HG02973 (cell line): ENCODE results near the gene SAFB.

ENCODE experiments used
- ATAC-seq: cut with Tn5 transposase; IDR thresholded peaks from one replicate; pipeline ENCODE4 v1.9.1; 2021; ENCODE audit warnings: moderate library complexity; ENCODE audit not compliant: unreplicated experiment

The SAFB gene

DNA sequence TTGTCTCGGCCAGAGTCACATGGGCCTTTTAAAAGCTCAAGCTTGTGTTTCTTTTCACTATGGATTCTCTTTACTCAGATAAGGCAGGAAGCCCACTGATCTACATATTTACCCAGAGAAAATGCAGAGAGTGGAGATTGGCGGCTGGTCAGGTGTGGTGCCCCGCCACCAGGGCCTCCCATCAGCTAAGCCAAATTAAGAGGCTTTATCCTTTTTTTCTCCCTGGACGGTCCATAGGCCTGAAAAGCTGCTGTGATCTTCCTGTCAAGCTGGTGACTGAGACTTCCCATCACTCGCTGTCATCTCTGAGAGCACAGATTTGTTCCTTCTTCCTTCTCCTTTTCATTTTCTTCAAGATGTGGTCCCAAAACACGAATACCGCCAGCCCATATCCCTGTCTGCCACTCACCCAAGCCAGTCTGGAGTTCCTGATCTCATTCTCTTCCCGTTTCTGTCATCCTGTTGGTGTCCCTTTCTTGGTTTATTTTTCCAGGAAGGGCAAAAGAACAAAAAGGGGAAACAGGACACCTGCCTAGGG, 1.9 kb downstream of the SAFB start:
- ATAC-seq, result no peak

DNA sequence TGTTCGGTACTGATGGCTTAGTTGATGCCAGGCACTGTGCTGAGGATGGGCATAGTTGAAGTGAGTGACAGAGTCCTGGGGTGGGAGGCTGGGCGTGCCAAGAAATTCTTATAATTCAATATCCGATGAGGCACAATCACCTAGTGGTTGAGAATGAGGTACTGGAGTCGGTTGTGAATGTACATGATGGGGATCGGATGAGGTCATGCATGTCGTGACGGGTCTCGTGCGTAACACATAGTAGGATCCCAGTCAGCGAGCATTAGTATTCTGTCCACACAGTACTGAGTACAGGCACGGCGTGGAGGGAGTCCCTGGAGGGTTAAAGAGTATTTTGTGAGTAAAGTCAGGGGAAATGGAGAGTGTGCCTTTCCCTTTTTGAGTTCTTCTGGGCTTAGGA, 2.8 kb downstream of the SAFB start:
- ATAC-seq, result no peak

DNA sequence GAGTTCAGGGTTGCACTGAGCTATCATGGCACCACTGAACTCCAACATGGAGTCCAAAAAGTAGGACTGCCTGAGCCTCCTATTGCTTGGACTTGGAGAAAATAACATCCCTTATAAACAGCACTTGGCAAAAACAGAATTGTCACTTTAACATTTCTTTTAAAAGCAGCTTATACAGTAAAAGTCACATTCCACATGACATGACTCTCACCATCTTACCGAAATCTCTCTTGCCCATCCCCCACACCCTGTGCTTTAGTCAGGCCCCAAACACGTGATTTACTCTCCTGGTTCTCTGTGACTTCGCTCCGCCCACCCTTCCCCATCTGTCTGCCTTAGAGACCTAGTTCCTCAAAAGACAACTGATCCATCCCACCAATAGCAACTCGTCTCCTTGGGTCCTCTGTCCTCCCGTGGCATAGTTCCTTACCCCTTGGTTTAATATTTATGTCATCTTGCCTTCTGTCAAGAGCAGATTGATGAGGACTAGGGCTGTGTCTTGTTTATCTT, 4.6 kb downstream of the SAFB start:
- no peak for ATAC-seq

DNA sequence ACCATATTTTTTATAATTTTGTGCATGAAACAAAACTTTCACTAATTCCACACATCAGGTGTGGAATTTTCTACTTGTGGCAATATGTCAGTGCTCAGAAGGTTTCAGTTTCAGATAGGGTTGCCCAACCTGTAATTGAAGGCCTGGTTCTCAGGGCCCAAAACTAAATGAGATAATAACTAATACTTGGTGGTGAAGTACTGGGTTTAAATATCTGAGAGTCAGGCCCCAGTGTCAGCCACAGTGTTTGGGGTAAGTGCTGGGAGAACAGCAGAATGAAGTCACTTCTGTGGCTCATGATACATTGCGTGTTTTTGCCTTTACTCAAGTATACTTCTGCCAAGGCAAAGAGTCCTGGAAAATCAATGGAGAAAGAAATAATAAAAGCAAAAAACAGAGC, 5.6 kb downstream of the SAFB start:
- ATAC-seq, result no peak

DNA sequence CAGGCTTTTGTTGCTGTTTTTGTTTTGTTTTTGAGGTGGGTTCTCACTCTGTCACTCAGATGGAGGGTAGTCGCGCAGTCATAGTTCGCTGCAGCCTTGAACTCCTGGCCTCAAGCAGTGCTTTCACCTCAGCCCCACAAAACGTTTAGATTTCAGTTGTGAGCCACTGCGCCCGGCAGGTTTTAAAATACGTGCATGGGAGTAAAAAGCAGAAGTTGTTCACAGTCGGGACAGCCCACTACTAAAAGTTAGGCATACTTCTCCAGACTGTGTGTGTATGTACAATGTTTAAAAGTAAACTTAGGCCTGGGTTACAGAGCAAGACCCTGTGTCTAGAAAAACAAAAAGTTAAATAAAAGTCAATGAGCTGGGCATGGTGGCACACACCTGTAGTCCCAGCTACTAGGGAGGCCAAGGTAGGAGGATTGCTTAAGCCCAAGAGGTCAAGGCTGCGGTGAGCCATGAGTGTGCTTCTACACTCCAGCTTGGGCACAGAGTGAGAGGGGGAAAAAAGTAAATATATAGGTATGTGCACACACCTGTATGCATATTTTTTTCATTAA, 6.1 kb downstream of the SAFB start:
- ATAC-seq, result no peak

DNA sequence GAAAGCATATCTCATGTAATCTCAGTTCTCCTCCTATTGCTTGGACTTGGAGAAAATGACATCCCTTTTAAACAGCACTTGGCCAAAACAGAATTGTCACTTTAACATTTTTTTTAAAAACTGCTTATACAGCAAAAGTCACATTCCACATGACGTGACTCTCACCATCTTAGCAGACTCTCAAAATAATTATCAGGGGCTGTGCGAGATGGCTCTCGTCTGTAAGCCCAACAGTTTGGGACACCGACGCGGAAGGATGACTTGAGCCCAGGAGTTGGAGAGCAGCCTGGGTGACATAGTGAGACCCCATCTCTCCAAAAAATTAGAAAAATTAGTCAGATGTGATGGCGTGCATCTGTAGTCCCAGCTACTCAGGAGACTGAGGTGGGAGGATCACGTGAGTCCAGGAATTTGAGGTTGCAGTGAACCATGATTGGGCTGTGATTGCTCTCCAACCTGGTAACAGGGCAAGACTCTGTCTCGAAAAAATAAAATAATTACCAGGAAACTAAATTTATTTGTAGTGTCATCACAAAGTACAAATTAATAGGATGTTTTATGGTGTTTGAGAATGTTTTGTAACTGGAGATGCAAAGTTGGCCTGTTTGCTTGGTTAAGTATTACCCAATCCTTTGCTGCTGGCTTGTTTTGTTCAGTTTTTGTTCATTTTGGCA, 8.8 kb downstream of the SAFB start:
- ATAC-seq, result no peak

DNA sequence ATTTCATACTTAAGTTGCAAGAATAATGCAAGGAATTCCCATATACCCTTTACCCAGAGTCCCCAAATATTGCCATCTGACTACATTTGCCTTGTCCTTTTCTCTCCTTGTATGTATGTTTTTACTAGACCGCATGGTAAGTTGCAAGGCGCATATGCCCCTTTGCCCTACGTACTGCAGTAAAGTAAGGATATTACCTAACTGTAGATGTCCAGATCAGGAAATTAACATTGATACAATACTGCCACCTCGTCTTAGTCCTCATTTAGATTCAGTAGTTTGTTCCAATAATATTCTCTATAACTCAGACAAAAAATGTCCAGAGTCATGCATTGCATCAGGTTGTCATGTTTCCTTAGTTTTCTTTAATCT, 9.3 kb downstream of the SAFB start:
- no peak for ATAC-seq

DNA sequence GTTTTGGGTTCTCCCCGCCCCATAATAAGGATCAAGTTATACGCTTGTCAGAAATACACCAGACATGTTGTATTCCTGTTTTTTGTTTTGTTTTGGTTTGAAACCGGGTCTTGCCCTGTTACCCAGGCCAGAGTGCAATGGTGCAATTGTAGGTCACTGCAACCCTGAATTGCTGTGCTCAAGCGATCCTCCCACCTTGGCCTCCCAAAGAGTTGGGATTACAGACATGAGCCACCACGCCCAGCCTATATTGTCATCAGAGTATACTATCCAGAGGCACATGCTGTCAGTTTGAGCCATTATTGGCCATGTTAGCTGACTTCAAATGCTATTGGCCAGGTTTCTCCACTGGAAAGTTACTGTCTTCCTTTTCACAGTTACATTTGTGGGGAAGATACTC, 9.8 kb downstream of the SAFB start:
- no peak for ATAC-seq

DNA sequence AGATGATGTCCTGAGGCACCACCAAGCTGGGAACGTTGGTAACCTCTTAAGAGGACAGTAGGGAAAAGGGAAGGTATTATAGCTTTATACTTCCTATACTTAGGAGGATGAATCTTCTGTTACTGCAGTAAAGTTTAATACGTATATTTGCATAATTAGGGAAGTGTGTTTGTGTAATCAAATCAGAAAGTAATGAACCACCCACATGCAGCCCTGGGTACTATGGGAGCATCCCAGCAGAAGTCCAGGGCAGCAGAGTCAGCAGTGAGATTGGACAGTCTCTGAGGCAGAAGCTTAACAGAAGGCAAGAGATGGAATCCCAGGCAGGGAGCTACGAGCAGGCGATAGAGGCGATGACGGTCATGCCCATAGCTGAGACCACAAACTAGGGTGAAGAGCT, 12.5 kb downstream of the SAFB start:
- ATAC-seq, result no peak

DNA sequence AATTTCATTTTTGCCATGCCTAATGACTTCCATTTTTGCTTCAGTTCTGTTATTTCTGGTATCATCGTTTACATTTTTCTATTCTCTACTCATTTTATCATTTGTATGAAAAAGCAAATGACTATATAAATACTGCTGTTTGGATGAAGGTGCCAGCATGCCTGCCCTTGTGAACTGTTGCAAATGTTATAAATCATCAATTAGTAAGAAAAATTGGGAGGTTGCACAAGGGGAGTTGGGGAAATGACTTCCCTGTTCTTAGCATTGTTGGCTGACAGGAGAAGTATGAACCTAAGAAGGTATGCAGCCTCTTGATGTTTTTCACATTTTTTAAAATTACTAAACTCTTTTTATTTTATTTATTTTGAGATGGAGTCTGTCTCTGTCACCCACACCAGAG, 15.1 kb downstream of the SAFB start:
- ATAC-seq, result no peak

DNA sequence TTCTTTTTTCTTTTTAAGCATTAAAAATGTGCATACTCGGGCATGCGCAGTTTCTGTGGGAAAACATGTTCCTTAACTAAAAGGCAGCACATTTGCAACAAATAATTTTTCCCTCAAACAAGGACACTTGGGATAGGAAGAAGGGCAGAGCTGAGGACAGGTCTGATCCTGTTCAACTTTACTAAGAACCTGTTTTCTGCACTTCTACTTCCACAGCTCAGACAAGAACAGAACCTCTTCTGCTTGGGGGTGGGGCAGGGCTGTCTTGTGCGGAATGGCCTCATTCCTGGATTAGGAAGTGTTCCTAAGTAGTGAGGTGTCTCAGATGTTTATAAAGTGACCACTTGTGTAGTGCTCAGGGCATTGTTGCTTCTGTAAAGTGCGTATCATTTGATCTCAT, 18.3 kb downstream of the SAFB start:
- ATAC-seq, result no peak

DNA sequence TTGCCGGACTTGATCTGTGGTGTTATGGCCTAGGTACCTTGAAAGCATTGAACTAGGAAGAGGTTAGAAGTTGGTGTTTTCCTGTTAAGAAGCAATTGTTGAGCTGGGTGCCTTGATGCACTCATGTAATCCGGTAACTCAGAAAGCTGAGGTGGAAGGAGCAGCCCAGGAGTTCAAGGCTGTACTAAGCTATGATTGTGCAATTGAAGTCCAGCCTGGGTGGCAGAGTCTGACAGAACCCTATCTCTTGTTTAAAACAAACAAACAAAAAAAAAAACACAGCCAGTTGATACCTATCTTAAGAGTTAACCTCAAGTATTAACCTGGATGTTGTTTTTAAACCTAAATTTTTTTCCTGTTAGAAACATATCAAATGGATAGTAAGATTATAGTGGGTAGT, 19.3 kb downstream of the SAFB start:
- ATAC-seq, result no peak

DNA sequence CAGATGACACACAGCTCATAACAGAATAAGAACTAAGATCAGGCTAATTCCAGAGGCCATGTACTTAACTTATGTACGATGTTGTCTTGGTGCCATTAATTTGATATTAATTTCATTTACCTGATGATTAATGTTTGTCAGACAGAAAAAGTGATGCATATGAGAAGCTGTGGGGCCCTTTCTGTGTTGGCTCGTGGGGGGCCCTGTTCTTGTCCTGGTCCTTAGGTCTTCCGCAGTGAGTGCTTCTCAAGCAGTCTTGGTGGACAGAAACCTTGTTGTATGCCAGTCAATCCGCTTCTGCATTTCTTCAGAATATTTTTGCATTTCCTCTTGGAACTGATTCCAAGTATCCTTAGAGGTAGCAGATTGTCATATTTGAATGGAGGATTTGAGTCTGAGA, 20.2 kb downstream of the SAFB start:
- no peak for ATAC-seq

DNA sequence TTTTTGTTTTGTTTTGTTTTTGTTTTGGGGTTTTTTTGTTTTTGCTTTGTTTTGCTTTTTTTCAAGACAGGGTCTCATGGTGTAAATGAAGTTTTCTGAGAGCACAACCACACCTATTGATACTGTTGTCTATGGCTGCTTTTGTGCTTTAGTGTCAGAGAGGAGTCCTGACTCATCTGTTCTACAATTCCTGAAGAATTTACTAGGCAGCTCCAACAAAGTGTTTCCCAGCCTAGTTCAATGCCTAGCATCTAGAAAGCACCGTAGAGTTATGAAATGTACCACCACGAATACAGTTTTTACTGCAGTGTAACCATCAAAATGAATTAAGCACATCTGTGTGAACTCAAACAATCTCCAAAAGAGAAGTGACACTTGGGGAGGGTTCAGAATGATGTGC, 21.2 kb downstream of the SAFB start:
- ATAC-seq, result no peak

DNA sequence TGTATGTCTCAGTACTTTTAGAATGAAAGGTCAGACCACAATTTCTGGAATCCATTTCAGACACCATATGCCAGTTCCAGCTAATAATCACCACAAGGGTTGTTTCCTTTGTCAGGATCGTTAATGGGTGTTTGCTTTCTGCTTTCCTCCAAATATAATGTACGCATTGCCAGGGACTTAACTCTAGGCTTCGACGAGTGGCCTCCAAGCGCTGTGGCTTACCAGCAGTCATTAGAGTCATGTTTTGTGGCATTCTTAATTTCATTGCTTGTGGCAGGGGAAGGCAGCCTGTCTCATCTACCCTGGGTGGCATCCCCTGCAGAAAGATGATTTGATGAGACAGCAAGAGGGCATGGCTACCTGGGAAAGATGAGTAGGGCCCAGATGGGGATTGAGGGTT, 22.5 kb downstream of the SAFB start:
- ATAC-seq, result no peak

DNA sequence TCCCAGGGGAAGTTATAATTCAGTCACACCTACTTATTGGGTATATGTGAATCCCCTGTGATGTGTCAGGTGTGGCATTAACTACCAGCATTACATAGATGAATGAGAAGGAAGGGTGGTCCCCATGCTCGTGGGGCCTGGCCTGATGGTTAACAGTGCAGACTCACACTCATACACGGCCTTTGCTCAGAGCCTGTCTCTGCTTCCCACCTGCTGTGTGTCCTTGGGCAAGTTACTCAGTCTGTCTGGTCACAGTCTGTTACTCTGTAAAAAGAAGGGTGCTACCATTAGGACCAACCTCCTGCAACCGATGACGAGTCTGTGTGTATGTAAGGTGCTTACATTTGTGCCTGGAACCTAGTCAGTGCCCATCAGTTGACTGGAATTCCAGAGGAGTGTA, 23.8 kb downstream of the SAFB start:
- no peak for ATAC-seq

DNA sequence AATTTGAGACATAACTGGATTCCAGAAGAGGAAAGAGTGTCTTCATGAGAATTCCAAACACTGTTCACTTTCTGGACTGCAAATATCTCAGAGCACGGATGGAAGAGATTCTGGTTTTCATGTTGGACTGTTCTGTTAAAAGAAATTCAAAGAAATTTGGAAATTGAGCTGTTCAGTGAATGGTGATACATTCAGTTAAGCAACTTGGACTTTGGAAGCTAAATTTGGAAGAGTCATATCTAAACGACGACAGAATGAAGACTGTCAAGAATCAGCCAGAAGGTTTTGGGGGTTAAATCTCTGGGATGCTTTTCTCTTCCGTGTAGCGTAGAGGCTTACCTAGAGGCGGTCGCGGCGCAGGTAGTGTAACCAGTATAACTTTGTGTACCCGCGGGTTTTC, 25.6 kb downstream of the SAFB start:
- no peak for ATAC-seq

DNA sequence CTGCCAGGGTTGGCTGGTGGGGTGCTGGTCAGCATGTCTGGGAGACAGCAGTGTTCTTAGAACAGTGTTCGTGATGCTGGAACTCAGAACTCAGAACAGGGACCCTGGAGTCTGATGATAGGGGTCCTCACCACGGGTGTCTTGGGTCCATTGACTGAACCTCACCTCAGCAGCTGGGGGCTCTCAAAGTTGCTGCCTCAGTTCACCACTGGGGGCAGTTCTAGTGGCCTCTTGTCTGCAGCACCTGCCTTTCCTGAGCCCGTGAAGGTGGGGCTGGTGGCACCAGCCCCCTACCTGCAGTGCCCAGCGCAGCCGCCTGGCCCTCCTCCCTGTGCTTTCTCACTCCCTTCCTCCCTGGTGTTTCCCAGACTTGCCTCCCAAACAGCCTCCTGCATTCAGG, 28.5 kb downstream of the SAFB start:
- no peak for ATAC-seq

DNA sequence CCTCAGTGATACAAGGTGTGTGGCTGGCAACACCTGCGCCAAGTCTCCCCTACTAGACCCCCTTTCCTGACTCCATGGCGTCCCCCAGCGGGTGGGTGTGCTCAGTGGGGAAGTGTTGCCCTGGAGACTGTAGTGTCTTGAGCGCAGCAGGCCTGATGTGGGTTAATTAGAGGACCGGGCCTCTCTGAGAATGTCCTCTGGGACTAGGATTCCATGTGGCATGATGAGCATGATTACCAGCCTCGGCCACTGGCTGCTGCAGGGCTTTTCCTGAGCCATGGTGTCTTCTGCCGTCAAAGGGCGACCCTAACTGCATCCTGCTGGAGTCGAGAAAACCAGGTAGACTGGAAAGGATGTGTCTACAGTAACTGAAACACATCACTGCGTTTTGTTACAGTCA, 29.4 kb downstream of the SAFB start:
- ATAC-seq, result no peak

DNA sequence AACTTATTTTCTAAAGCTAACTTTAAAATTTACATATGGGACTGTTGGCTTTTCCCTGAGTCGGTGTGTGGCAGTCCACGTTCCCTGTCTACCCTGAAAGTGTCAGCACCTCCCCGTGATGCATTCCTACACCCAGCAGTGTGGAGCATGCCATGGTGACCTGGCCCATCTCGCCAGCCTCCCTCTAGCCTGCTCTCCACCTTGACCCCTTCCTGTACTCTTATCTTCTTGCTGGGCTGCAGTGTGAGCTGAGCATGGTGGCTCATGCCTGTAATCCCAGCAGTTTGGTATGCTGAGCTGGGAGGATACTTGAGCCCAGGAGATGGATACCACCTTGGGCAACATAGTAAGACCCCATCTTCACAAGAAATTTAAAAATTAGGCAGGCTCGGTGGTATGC, 32.0 kb downstream of the SAFB start:
- ATAC-seq, result no peak

DNA sequence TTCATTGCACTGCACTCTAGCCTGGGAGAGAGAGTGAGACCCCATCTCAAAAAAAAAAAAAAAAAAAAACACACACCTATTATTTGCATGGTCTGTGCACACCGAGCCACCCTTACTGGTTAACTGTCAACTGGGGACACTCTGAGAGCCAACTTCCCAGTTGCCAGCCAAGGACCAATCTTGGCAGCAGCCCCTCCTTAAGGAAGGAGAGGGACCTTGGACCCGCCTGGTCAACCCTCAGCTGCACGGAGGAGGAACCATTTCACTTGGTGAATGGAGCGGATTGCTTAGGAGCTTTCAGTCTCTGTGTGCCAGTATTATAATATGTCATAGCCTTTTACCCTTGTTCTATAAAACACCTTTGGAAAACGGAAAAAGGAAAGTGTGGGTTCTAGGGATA, 32.5 kb downstream of the SAFB start:
- no peak for ATAC-seq

DNA sequence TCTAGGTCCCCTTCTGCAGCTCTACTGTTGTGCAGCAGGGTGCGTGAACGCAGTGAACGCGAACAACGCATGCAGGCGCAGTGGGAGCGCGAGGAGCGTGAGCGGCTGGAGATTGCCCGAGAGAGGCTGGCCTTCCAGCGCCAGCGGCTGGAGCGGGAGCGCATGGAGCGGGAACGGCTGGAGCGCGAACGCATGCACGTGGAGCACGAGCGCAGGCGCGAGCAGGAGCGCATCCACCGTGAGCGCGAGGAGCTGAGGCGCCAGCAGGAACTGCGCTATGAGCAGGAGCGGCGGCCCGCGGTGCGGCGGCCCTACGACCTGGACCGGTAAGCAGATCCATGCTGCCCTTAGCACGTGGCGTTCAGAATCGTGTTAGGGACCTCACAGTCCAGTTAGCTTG, 38.6 kb downstream of the SAFB start:
- no peak for ATAC-seq

DNA sequence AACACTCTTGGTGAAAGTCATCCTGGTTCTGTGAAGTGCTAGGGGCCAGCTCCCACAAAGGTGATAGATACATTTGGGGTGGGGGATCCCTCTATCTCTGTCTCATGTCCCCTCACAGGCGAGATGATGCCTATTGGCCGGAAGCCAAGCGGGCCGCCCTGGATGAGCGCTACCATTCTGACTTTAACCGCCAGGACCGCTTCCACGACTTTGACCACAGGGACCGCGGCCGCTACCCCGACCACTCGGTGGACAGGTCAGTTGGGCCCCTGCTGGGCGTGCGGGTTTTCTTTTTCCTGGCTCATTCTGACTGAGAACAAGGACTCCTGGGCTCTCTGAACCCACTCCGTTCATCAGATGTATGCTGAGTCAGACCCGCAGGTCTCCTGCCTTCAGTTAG, 41.0 kb downstream of the SAFB start:
- ATAC-seq, result no peak
